Liver (tissue), 3 donors: ENCODE data around the gene NCOA4.

ENCODE experiments used
- CTCF ChIP-seq: fragments of 150-350 bp; IDR thresholded peaks from 2 replicates; pipeline ENCODE4 v1.5.1; 2017; ENCODE audit warnings: improper control_type of control experiment, low read depth, low read length; ENCODE audit not compliant: missing input control
- FOXA1 ChIP-seq: IDR thresholded peaks from 2 replicates; pipeline ENCODE4 v1.6.1; 2016; ENCODE audit warnings: antibody characterized with exemption
- NR2F2 ChIP-seq: IDR thresholded peaks from 2 replicates; pipeline ENCODE4 v1.6.1; 2016; ENCODE audit warnings: antibody characterized with exemption
- RAD21 ChIP-seq, 2 donors: IDR thresholded peaks; 2 replicates each; pipeline ENCODE4 v1.6.1; 2016; ENCODE audit warnings: antibody characterized with exemption in 2 of 2, mild to moderate bottlenecking in 2 of 2
- donor health status: healthy.
- donor health status: healthy.

- TF ChIP-seq RAD21 (IDR thresholded peaks at IDR 0.05) (no peak), CTCF (no peak), FOXA1 (no peak), NR2F2 (no peak)
Observed at GRCh38 chr10:46068117-46068516, 37.7 kb upstream of the NCOA4 start.
